HG03060 (cell line): Measurements from ENCODE around the gene HEATR5A.
"Not testable (repeated sequence)": the region's sequence is repeated elsewhere in the genome, so short reads cannot be mapped to it uniquely, and the experiment has no call there.

Experiments used
- ATAC-seq: cut with Tn5 transposase; IDR thresholded peaks from one replicate; pipeline ENCODE4 v1.9.1; 2021; ENCODE audit warnings: low read depth, moderate number of reproducible peaks; ENCODE audit not compliant: unreplicated experiment

The HEATR5A gene

DNA sequence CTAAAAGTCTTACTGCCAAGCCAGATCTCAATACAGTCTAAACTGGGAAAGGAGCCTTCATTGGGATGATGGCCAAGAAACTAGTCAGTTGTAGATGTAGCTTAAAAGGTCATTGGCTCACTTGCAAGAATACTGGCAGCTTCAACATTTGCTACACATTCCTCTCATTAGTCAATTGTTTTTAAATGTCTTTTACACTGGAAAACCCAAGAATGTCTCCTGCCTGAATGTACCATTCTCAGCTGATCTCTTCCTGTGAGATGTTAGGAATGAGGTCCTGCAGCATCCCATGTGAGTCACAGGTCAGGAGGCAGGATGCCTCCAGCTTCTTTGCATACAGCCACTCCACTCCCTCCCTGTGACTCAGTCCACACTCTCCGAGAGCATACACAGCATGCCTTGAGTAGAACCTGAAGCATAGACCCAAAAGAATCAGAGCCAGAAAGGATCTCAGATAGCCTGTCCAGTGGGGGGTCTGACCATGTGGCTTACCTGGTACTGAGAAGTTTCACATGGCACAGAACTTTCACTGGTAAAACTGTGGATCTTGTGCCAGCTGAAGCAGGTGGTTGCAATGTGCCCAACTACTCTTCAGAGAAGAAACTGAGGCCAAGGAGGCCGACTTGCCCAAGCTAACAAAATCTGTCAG is 156.7 kb downstream of the HEATR5A start:
- no peak for ATAC-seq

DNA sequence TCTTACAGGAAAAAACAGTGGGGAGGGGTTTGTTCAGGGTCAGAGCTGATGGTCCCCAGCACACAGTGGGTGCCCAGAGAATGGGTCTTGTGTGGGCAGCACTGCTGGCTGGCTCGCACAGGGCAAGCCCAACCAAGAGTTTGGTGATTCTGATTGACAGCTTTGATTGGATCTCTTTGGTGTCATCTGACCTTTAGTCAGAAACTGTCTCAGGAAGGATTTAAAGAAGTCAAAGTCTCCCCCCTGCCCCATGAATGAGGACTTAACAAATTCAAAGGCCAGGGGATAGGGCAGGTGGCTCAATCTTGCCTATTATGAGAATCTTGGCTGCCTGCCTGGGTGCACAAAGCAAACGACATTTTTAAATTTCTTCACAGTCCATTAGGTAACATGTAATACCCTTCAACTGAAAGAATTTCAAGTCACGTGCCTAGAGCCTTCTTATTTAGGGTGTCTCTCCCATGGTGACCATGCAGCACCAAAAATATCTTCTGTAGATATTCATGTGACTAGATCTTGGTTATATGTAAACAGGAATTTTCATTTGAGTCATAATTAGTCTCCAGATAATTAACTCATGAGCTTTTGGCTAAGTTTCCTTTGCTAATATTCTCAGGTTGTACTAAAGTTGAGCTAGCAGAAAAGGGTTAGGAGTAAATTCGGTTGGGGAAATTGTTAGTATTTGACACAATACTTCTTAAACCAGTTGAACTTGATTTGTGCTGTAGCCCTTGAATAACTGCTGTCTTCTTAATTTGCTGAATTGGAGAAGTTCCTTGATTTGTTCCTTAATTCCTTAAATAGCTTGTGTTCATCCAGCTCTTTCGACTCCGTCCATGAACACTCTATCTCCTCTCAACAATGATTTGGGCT is 158.3 kb downstream of the HEATR5A start:
- peak; percentile 55 for ATAC-seq

DNA sequence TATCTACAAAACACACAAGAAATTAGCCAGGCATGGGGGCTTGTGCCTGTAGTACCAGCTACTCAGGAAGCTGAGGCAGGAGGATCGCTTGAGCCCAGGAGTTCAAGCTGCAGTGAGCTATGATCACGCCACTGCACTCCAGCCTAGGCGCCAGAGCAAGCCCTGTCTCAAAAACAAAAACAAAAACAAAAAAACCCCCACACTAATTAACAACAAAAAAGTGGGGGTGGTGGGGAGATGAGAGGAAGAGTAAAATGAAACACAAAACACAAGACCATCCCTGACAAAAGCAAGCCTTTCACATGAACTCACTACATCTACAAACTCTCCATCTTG is 158.9 kb downstream of the HEATR5A start:
- ATAC-seq: no peak

DNA sequence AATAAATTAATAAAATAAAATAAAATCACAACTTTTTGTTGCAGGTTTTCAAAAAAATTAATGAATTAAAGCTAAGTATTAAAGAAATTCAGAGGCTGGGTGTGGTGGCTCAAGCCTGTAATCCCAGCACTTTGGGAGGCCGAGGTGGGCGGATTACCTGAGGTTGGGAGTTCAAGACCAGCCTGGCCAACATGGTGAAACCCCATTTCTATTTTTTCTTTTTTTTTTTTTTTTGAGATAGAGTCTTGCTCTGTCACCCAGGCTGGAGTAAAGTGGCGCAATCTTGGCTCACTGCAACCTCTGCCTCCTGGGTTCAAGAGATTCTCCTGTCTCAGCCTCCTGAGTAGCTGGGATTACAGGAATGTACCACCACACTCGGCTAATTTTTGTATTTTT is 161.3 kb downstream of the HEATR5A start:
- not testable (repeated sequence) for ATAC-seq

DNA sequence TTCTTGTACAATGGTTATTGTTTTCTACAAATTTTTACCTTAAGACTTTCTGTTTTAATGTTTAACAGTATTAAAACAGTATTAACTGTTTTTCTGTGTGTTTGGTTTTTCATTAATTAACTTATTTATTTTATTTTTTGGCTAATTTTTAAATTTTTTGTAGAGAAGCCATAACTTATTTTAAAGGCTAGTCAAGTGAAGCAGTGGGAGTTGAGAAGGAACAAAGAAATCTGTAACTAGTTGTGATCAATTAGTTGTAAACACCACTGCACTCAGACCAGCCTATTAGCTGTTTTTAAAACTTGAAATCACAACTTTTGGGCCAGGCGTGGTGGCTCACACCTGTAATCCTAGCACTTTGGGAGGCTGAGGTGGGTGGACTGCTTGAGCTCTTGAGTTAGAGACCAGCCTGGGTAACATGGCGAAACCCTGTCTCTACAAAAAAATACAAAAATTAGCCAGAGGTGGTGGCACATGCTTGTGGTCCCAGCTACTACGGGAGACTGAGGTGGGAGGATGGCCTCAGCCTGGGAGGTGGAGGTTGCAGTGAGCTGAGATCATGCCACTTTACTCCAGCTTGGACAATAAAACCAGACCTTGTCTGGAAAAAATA is 161.8 kb downstream of the HEATR5A start:
- ATAC-seq: no peak

DNA sequence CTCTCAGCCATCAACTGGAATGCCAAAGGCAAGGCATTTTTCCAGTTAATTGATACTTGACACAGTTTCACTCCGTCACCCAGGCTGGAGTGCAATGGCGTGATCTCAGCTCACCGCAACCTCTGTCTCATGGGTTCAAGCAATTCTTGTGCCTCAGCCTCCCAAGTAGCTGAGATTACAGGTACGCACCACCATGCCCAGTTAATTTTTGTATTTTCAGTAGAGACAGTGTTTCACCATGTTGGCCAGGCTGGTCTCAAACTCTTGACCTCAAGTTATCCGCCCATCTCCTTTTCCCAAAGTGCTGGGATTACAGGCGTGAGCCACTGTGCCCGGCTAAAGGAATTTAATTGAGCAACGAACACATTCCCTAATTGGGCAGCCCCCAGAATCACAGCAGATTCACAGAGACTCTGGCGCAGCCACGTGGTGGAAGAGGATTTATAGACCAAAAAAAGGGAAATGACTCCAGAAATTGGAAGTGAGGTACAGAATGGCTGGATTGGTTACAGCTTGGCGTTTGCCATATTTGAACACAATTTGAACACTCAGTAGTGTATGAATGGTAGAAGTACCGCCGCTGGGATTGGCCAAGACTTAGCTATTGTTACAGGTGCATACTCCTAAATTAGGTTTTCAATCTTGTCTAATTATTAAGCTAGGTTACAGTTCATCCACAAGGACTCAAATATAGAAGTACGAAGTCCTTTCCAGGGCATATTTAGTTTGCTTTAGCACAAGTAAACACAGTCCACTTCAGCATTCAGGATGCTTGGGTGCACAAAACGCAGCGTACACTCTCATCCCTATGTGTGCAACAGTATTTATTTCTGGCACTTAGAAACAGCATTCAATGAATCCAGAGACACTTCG is 162.6 kb downstream of the HEATR5A start:
- not testable (repeated sequence) for ATAC-seq

DNA sequence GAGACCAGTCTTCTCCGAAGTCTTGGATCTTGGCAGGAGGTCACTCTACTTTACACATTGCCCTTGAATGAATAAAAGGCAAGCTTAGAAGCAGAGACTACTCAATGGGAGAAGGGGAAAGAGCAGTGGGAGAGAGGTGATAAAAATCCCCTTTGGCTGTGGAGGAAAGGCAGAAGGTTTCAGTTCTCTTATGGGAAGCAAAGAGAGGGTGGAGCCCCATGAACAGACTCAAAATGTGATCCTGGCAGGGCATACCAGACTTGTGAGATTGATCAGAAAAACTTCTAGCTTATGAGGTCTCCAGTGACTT is 163.2 kb downstream of the HEATR5A start:
- ATAC-seq: no peak

DNA sequence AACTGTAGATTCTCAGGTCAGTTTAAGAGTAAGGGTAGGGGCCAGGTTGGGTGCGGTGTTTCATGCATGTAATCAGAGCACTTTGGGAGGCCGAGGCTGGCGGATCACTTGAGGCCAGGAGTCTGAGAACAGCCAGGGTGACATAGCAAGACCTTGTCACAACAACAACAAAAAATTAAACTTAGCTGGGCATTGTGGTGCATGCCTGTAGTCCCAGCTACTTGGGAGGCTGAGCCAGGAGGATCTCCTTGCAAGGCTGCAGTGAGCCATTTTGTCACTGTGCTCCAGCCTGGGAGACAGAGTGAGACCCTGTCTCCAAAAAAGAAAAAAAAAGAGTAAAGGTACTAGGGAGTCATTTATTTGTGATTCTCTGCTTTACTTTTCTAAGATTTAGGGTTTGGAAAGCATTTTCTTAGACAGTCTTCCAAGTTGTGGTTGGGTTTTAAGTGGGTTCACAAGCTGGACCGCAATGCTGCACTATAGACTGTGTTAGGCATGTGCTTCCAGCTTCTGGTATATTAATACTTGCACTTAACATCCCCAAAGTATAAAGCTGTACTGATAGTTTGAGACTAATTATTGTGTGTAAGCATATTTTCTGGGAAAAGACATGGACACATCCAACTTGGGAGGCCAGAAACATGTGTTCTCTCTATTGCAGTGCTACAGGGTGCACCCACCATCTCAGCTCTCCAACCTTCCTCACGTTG is 163.7 kb downstream of the HEATR5A start:
- no peak for ATAC-seq

DNA sequence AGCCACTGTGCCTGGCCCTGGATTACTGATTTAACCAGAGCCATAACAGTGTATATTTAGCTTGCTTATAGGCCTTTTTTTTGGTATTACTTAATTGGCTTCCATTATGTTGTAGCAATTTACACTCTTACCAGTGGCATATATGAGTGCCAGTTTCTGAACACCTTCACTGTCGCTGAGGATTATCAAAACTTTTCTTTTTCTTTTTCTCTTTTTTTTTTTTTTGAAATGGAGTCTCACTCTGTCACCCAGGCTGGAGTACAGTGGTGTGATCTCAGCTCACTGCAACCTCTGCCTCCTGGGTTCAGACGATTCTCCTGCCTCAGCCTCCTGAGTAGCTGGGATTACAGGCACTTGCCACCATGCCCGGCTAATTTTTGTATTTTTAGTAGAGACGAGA is 164.4 kb downstream of the HEATR5A start:
- ATAC-seq: not testable (repeated sequence)

DNA sequence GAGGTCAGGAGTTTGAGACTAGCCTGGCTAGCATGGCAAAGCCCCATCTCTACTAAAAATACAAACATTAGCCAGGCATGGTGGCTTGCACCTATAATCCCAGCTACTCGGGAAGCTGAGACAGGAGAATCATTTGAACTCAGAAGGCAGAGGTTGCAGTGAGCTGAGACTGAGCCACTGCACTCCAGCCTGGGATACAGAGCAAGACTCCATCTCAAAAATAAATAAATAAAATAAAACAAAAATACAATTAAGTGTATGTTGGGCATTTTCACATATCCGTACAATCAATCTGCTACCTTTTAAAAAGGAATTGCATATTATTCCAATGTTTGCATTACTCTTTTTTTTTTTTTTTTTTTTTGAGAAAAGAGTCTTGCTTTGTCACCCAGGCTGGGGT is 165.1 kb downstream of the HEATR5A start:
- no peak for ATAC-seq

DNA sequence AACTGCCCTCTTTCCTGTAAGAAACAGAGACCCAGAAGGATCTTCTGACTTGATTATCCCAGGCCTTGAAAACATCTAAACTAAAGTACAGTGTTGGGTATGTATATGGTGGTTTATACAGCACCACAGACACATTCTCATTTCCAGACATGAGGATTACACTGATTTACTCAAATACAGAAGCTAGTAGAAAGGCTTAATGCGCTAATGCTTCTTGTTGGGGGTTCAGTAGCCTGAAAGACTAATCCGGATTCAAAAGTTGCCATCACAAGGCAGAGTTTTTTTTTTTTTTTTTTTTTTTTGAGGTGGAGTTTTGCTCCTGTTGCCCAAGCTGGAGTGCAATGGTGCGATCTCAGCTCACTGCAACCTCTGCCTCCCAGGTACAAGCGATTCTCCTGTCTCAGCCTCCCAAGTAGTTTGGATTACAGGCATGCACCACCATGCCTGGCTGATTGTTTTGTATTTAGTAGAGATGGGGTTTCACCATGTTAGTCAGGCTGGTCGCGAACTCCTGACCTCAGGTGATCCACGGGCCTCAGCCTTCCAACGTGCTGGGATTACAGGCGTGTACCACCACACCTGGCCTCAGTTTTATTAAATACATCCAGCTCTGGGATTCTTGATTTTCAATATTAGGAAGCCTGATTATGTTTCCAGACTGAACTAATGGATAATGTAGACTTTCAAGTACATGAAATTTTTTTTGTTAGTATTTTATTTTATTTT is 166.4 kb downstream of the HEATR5A start:
- ATAC-seq: no peak

DNA sequence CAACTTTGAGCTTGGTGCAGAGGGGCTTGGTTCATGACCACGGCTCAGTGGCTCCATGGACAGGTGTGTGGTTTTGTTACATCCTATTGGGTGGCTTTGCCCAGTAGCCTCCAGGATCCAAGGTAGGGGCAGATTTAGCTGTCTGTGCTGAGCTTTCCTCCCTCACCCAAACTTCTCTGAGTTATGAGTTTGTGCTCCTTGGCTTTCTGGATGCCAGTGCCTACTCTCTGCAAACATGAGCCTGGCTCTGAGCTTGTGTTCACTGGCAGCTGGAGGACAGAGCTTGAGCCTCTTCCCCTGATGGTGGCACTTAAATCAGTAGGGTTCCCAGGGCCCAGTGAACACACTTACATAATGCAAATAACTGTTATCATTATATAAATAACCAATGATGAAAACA is 167.5 kb downstream of the HEATR5A start:
- ATAC-seq: no peak

DNA sequence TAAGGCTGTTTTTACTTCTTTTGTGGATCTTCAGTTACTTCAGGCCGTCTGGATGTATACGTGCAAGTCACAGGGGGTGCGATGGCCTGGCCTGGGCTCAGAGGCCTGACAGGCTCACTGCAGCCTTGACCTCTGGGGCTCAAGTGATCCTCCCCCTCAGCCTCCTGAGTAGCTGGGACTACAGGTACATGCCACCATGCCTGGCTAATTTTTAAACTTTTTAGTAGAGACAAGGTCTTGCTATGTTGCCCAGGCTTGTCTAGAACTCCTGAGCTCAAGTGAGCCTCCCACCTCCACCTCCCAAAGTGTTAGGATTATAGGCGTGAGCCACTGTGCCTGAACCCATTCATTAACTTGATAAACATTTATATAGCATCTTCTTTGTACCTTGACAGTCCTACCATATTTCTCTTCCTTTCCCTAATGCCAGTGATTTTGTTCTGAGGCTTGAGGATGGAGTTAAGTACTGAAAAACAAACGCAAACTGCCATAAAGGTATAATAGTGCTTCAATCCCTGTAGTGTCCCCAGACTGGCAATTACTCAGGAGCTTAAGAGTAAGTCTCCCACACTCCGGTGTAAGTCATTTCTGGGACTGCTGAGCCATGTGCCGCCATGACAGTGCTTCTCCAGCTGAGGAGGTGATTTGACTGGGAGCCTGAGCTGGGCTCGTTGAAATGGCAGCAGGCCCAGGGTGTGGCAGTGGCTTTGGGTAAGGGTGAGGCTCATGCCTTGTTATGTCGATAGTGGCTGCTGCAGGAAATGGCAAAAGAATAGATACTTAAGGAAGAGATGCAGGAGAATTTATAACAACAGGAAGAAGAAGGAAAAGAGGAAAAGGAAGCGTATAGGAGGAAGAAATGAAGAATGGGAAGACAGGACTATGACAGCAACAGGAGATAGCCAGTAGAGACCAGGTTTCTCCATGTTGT is 169.1 kb downstream of the HEATR5A start:
- no peak for ATAC-seq

DNA sequence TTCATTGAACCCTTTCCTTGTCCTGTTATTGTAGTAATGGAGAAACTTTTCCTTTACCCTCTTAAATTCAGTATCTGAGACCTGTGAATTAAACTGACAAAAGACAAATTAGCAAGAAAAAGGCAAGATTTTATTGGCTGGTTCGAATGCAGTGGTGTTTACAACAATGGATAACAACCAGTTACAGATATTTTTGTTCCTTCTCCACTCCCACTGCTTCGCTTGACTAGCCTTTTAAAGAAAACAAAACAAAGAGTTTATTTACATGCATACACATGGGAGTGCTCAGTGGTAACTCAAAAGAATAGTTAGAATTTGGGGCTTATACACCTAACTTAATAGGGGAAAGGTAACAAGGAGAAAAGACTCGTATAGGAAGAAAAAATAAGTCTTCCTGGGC is 175.7 kb downstream of the HEATR5A start:
- no peak for ATAC-seq

DNA sequence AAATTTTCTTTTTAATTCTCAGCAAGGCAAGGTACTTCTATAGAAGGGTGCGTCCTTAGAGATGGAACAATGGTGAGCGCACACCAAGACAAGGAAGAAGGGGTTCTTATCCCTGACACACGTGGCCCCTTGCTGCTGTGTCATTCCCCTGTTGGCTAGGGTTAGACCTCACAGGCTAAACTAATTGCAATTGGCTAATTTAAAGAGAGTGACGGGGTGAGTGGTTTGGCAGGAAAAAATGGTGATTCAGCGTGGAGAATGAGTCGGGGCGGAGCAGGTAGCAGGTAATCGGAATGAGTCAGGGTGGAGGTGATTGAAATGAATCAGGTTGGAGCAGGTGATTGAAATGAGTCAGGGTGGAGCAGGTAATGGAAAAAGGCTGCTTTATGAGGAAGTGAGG is 176.5 kb downstream of the HEATR5A start:
- no peak for ATAC-seq

DNA sequence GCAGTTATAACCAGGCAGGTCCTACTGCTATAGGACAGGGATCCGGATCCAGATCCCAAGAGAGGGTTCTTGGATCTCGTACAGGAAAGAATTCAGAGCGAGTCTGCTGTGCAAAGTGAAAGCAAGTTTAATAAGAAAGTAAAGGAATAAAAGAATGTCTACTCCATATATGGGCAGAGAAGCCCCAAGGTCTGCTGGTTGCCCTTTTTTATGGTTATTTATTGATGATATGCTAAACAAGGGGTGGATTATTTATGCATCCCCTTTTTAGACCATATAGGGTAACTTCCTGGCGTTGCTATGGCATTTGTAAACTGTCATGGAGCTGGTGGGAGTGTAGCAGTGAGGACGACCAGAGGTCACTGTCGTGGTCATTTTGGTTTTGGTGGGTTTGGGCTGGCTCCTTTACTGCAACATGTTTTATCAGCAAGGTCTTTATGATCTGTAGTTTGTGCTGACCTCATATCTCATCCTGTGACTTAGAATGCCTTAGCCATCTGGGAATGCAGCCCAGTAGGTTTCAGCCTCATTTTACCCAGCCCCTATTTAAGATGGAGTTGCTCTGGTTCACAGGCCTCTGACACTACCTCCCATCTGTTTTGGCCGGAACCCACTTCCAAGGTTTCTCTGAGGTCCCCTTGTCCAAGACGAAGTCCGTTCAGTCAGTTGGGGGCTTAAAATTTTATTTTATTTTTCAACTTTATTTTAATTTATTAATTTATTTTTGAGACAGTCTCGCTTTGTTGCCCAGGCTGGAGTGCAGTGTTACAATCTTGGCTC is 178.0 kb downstream of the HEATR5A start:
- ATAC-seq: not testable (repeated sequence)
